Liver (tissue), 9 donors: ENCODE measurements around the gene SERPINA4. TPM values are rescaled to one million over a fixed set of nuclear protein-coding genes. Genes with fewer than 3 reads are reported as not detected.

Experiments used
- DNase-seq: peaks from one replicate; pipeline ENCODE4 v3.0.0-alpha.2; 2017; ENCODE audit warnings: low spot score
- H3K27ac ChIP-seq, 2 donors: one replicate each; pipeline ENCODE4 v1.7.0; 2013; ENCODE audit warnings: inconsistent platforms in 2 of 2, low read length in 2 of 2, control low read depth in 1 of 2, low read depth in 1 of 2, mild to moderate bottlenecking in 1 of 2
- H3K27me3 ChIP-seq, 4 donors: one replicate each; pipeline versions ENCODE4 v1.6.1 to v1.7.0; 2013; ENCODE audit warnings: low read length in 3 of 4, inconsistent platforms in 1 of 4, mild to moderate bottlenecking in 1 of 4, moderate library complexity in 1 of 4; ENCODE audit not compliant: control insufficient read depth in 4 of 4, insufficient read depth in 4 of 4
- H3K36me3 ChIP-seq, 4 donors: one replicate each; pipeline versions ENCODE4 v1.6.1 to v1.7.0; 2013; ENCODE audit warnings: low read length in 3 of 4, mild to moderate bottlenecking in 3 of 4, low read depth in 1 of 4, moderate library complexity in 1 of 4; ENCODE audit not compliant: control insufficient read depth in 4 of 4, insufficient read depth in 3 of 4
- H3K4me1 ChIP-seq, 4 donors: one replicate each; pipeline versions ENCODE4 v1.6.1 to v1.7.0; 2013; ENCODE audit warnings: low read length in 3 of 4, mild to moderate bottlenecking in 3 of 4, moderate library complexity in 1 of 4; ENCODE audit not compliant: control insufficient read depth in 4 of 4, insufficient read depth in 4 of 4
- H3K4me3 ChIP-seq, 3 donors: one replicate each; pipeline versions ENCODE4 v1.6.1 to v1.7.0; 2013; ENCODE audit warnings: low read length in 3 of 3, control low read depth in 1 of 3, low read depth in 1 of 3, mild to moderate bottlenecking in 1 of 3
- H3K9ac ChIP-seq, 2 donors: one replicate each; pipeline ENCODE4 v1.7.0; 2013; ENCODE audit warnings: low read length in 2 of 2, mild to moderate bottlenecking in 2 of 2, moderate library complexity in 2 of 2, control low read depth in 1 of 2, low read depth in 1 of 2
- H3K9me3 ChIP-seq, 4 donors: one replicate each; pipeline versions ENCODE4 v1.6.1 to v1.7.0; 2013; ENCODE audit warnings: low read length in 3 of 4; ENCODE audit not compliant: control insufficient read depth in 4 of 4
- FOXA1 ChIP-seq: IDR thresholded peaks from 2 replicates; pipeline ENCODE4 v1.6.1; 2016; ENCODE audit warnings: antibody characterized with exemption
- HNF4A ChIP-seq, 2 donors: conservative IDR thresholded peaks; 2 replicates each; pipeline ENCODE4 v1.6.1; 2016; ENCODE audit warnings: antibody characterized with exemption in 2 of 2, mild to moderate bottlenecking in 2 of 2
- JUND ChIP-seq, 2 donors: IDR thresholded peaks; 2 replicates each; pipeline ENCODE4 v1.6.1; 2016; ENCODE audit warnings: antibody characterized with exemption in 2 of 2
- RAD21 ChIP-seq, 2 donors: IDR thresholded peaks; 2 replicates each; pipeline ENCODE4 v1.6.1; 2016; ENCODE audit warnings: antibody characterized with exemption in 2 of 2, mild to moderate bottlenecking in 2 of 2
- RXRA ChIP-seq, 2 donors: IDR thresholded peaks; 2 replicates each; pipeline ENCODE4 v1.6.1; 2017 to 2018; ENCODE audit warnings: antibody characterized with exemption in 2 of 2, mild to moderate bottlenecking in 1 of 2
- SP1 ChIP-seq: IDR thresholded peaks from 2 replicates; pipeline ENCODE4 v1.6.1; 2018; ENCODE audit warnings: antibody characterized with exemption, mild to moderate bottlenecking
- WGBS: extraction: QIAGEN DNeasy Blood & Tissue Kit; methylation state at CpG from one replicate; pipeline ENCODE4 v1.1.7; 2013; 5-methylcytosine and 5-hydroxymethylcytosine counted together
- polyA plus RNA-seq, 2 donors: library from polyadenylated mRNA; stranded (reverse) in 1 of 2; unstranded in 1 of 2; fragments of 200-250 nt in 1 of 2; fragments of >200 nt in 1 of 2; fragmentation: Nextera tagmentation in 1 of 2; extraction: Ambion mirVana in 1 of 2; gene quantifications; one replicate each; pipeline versions ENCODE4 v1.2.1 to v1.2.3, GENCODE V29; 2013 to 2015
- total RNA-seq, 2 donors: library from RNA; depleted of rRNA; stranded (reverse); fragments of >200 nt; gene quantifications; one replicate each; pipeline ENCODE4 v1.2.3, GENCODE V29; 2014
- TF ChIP-seq, protein P1 (sequence below): IDR thresholded peaks from 2 replicates; pipeline ENCODE4 v1.6.1; 2016; ENCODE audit warnings: antibody characterized with exemption
- donor health status: healthy.
- donor health status: healthy.
- donor health status: healthy.
- donor health status: healthy.
- donor health status: healthy.

The SERPINA4 gene
- total and polyA plus RNA-seq, 4 donors: 50.5 to 150 (median 74.0) TPM

DNA sequence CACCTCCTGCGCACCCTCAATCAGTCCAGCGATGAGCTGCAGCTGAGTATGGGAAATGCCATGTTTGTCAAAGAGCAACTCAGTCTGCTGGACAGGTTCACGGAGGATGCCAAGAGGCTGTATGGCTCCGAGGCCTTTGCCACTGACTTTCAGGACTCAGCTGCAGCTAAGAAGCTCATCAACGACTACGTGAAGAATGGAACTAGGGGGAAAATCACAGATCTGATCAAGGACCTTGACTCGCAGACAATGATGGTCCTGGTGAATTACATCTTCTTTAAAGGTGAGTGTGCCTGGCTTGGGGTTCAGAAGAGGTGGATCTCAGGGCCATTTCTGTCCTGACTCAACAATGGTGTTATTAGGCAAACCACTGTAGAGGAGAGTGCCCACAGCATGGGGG, 53.6 kb downstream of the SERPINA4 start:
- peaks cover 3 to 46% (median 14%) of the 10 kb centered on the region in 4 donors for H3K4me1 ChIP-seq
- TF ChIP-seq JUND (IDR thresholded peaks at IDR 0.05): peak in 1 of 2 donors; percentile 9
- TF ChIP-seq HNF4A (conservative IDR thresholded peaks at IDR 0.05): no peak
- peak; percentile 5 for TF ChIP-seq SP1
- peak overlapping the region; percentile 13 to 74 for H3K9ac ChIP-seq
- H3K27ac ChIP-seq: no peak overlapping the region
- H3K36me3 ChIP-seq: peaks cover 6 to 71% (median 46%) of the 10 kb centered on the region in 4 donors
- no peak for DNase-seq
- WGBS: 47% methylated on average over 7 of the region's 7 CpGs
- H3K9me3 ChIP-seq: no peaks in the 10 kb centered on the region
- H3K4me3 ChIP-seq: peak overlapping the region; percentile 60 to 99 (median 75)
- H3K27me3 ChIP-seq: no peaks in the 10 kb centered on the region

GRCh38 chr14:94615254-94615653, 54.0 kb downstream of the SERPINA4 start:
- no peak for DNase-seq
- TF ChIP-seq JUND (IDR thresholded peaks at IDR 0.05): peak in 1 of 2 donors; percentile 4
- no peak for TF ChIP-seq FOXA1
- H3K27me3 ChIP-seq: no peaks in the 10 kb centered on the region
- no peaks in the 10 kb centered on the region for H3K9me3 ChIP-seq
- peak overlapping the region; percentile 13 to 74 for H3K9ac ChIP-seq
- 43% methylated on average over 3 of the region's 3 CpGs for WGBS
- no peak overlapping the region for H3K27ac ChIP-seq
- peaks cover 6 to 74% (median 50%) of the 10 kb centered on the region in 4 donors for H3K36me3 ChIP-seq
- H3K4me3 ChIP-seq: peak overlapping the region; percentile 60 to 99 (median 75)
- H3K4me1 ChIP-seq: peaks cover 3 to 46% (median 14%) of the 10 kb centered on the region in 4 donors

DNA sequence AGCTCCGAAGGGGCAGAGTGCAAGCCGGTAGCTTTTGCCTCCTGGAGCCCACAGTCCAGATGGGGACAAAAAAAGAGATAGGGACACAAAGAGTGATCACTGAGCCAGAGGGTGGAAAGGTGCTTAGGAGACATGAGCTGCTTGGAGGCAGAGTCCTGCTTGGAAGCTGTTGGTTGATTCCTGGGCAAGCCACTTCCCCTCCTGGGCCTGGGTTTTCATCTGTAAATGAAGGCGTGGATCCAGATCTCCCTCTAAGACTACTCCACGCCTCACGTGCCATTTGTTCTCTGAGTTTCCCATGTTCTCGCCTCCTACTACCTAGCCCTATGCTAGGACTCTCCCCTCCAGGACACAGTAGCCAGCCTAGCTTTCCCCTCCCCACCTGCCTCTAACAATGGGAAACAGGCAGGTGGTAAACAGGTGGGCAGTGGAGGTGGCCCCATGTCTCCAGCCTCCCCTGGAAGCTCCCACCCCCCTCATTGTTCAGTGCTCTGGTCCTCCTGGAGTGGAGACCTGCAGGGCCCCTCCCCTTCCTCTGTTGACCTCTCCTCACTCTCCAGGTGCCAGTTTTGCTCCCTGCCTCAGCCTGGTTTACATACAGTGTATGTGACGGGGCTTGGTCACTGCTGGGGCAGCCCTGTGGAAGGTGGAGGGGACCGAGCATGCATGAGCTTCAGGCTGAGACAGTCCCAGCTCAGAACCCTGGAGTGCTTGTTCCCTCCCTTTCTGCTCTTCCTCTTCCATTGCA, 54.8 kb downstream of the SERPINA4 start:
- 41% methylated on average over 8 of the region's 8 CpGs for WGBS
- Histone ChIP-seq H3K9me3 (no peaks in the 10 kb centered on the region), H3K9ac (peak overlapping the region; percentile 17 to 62), H3K4me3 (peak overlapping the region; percentile 60 to 99 (median 75)), H3K4me1 (peaks cover 3 to 46% (median 13%) of the 10 kb centered on the region in 4 donors), H3K36me3 (peaks cover 6 to 82% (median 56%) of the 10 kb centered on the region in 4 donors), H3K27me3 (no peaks in the 10 kb centered on the region), H3K27ac (no peak overlapping the region)
- TF ChIP-seq, protein P1, sequence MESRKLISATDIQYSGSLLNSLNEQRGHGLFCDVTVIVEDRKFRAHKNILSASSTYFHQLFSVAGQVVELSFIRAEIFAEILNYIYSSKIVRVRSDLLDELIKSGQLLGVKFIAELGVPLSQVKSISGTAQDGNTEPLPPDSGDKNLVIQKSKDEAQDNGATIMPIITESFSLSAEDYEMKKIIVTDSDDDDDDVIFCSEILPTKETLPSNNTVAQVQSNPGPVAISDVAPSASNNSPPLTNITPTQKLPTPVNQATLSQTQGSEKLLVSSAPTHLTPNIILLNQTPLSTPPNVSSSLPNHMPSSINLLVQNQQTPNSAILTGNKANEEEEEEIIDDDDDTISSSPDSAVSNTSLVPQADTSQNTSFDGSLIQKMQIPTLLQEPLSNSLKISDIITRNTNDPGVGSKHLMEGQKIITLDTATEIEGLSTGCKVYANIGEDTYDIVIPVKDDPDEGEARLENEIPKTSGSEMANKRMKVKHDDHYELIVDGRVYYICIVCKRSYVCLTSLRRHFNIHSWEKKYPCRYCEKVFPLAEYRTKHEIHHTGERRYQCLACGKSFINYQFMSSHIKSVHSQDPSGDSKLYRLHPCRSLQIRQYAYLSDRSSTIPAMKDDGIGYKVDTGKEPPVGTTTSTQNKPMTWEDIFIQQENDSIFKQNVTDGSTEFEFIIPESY: no peak
- TF ChIP-seq RAD21 (IDR thresholded peaks at IDR 0.05): no peak
- peak in 1 of 2 donors; percentile 19 for TF ChIP-seq HNF4A (conservative IDR thresholded peaks at IDR 0.05)
- no peak for DNase-seq

DNA sequence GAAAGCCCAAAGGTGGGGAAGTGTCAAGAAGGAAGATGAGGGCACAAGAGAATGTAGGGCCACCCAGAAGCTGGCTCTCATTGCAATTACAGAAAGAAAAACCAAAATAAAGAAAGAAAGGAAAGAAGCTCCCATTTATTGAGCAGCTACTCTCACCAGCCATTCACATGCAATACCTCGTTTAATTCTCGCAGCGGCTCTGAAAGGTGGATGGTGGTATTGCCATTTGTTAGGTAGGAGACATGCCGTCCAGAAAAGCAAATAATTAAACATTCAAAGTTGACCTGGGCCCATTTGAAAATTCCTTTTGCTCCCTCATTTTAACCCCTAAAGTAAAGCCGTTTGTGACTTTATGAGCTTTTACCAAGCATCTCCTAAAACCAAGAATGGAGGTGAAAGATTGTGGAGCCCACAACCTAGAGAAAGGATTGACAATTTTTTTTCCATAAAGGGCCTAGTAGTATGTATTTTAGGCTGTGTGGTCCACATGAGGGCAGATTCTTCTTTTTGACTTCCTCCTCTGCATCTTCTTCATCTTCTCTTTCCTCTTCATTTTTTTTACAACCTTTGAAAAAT, 56.2 kb downstream of the SERPINA4 start:
- H3K36me3 ChIP-seq: peaks cover 6 to 93% (median 66%) of the 10 kb centered on the region in 4 donors
- no peak for DNase-seq
- 41% methylated on average over 5 of the region's 5 CpGs for WGBS

More for the DNA sequence above, 56.2 kb downstream of the SERPINA4 start:
- Histone ChIP-seq H3K4me1 (peaks cover 0 to 41% (median 10%) of the 10 kb centered on the region in 4 donors), H3K27me3 (no peaks in the 10 kb centered on the region), H3K4me3 (peak overlapping the region; percentile 60 to 99 (median 75)), H3K27ac (no peak overlapping the region), H3K9ac (no peak overlapping the region), H3K9me3 (no peaks in the 10 kb centered on the region)
- TF ChIP-seq RXRA (IDR thresholded peaks at IDR 0.05): no peak
- peak in 1 of 2 donors; percentile 15 for TF ChIP-seq RAD21 (IDR thresholded peaks at IDR 0.05)
